Right atrium auricular region (tissue), 2 donors: ENCODE results near the gene ATPAF1. TPM values are rescaled to one million over a fixed set of nuclear protein-coding genes. Genes with fewer than 3 reads are reported as not detected.
"Not testable (repeated sequence)": the region's sequence is repeated elsewhere in the genome, so short reads cannot be mapped to it uniquely, and the experiment has no call there.

Source experiments
- DNase-seq: peaks from one replicate; pipeline ENCODE4 v3.0.0-alpha.2; 2019; ENCODE audit warnings: low spot score
- H3K27ac ChIP-seq, 2 donors: fragments of 200-600 bp; sonication (generic); 1 replicate in 1 of 2; 2 replicates in 1 of 2; pipeline ENCODE4 v1.5.1; 2016 to 2019
- H3K27me3 ChIP-seq, 2 donors: fragments of 200-600 bp; sonication (generic); one replicate each; pipeline versions ENCODE4 v1.5.1 to v1.6.0; 2017 to 2019
- H3K36me3 ChIP-seq: fragments of 200-600 bp; sonication (generic); one replicate; pipeline ENCODE4 v1.5.1; 2016
- H3K4me1 ChIP-seq, 2 donors: fragments of 200-600 bp; sonication (generic); one replicate each; pipeline versions ENCODE4 v1.5.1 to v1.6.0; 2017 to 2019
- H3K4me3 ChIP-seq, 2 donors: fragments of 200-600 bp; sonication (generic); 1 replicate in 1 of 2; 2 replicates in 1 of 2; pipeline ENCODE4 v1.5.1; 2017 to 2019; ENCODE audit warnings: mild to moderate bottlenecking in 1 of 2, moderate library complexity in 1 of 2
- H3K9me3 ChIP-seq, 2 donors: fragments of 200-600 bp; sonication (generic); one replicate each; pipeline ENCODE4 v1.5.1; 2019
- total RNA-seq, 2 donors: library from RNA; depleted of rRNA; stranded (reverse); fragments of >200 nt; gene quantifications; one replicate each; pipeline ENCODE4 v1.1.0, GENCODE V29; 2016
- TF ChIP-seq, protein P1 (sequence below), 2 donors: fragments of 200-600 bp; sonication (generic); IDR thresholded peaks; one replicate each; pipeline ENCODE4 v1.5.1; 2019; ENCODE audit warnings: antibody characterized with exemption in 2 of 2

ATPAF1 gene
- total RNA-seq, 2 donors from 2014 or later, result 113 to 201 TPM

DNA sequence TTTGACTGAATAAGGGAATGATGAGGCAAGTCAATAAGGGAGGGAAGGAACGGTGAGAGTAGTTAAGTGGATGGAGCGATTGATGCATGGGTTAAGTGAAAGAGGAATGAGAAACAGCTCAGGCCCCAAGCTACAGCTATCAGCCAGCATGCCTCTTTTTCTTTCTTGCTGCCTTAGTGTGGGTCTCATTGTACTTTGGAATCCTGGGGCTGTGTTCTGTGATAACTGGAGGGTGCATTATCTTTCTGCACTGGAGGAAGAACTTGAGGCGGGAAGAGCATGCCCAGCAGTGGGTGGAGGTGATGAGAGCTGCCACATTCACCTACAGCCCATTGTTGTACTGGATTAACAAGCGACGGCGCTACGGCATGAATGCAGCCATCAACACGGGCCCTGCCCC, 4.5 kb upstream of the ATPAF1 start:
- DNase-seq, result no peak
- TF ChIP-seq, protein P1, sequence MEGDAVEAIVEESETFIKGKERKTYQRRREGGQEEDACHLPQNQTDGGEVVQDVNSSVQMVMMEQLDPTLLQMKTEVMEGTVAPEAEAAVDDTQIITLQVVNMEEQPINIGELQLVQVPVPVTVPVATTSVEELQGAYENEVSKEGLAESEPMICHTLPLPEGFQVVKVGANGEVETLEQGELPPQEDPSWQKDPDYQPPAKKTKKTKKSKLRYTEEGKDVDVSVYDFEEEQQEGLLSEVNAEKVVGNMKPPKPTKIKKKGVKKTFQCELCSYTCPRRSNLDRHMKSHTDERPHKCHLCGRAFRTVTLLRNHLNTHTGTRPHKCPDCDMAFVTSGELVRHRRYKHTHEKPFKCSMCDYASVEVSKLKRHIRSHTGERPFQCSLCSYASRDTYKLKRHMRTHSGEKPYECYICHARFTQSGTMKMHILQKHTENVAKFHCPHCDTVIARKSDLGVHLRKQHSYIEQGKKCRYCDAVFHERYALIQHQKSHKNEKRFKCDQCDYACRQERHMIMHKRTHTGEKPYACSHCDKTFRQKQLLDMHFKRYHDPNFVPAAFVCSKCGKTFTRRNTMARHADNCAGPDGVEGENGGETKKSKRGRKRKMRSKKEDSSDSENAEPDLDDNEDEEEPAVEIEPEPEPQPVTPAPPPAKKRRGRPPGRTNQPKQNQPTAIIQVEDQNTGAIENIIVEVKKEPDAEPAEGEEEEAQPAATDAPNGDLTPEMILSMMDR (IDR thresholded peaks at IDR 0.05), result no peak
- no peaks in the 10 kb centered on the region for H3K27me3 ChIP-seq

DNA sequence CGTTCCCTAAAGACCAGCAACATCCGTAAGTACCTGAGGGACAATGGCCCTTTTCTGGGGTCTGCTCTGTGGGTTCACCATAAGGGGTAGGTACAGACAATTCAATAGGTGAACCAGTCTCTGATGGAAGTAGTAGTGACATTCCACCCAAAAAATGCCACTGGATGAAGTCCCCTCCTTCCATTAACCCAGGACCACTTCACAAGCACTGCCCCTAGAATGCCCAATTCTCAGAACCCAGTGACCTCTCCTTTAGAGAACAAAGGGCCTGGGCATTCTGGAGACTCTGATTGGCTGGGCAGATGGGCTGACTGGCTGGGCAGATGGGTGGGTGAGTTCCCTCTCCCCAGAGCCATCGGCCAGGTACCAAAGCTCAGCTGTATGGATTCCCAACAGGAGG, 3.4 kb upstream of the ATPAF1 start, which contains the start of gene TEX38:
TSS of gene TEX38 (plus strand) at position 301 of the 400 bp plus-strand sequence. CDS start at position 382, 81 bp downstream.
- Histone ChIP-seq H3K36me3 (peaks cover 7% of the 10 kb centered on the region), H3K27me3 (no peaks in the 10 kb centered on the region), H3K9me3 (no peaks in the 10 kb centered on the region), H3K27ac (no peak within 1 kb of the TSS), H3K4me3 (no peak within 1 kb of the TSS), H3K4me1 (peaks cover 0 to 11% of the 10 kb centered on the region in 2 donors)
- TF ChIP-seq, protein P1 (IDR thresholded peaks at IDR 0.05), result no peak
- DNase-seq, result no peak

More for the DNA sequence above, 4.5 kb upstream of the ATPAF1 start:
- no peak overlapping the region for H3K4me3 ChIP-seq
- no peaks in the 10 kb centered on the region for H3K4me1 ChIP-seq
- no peaks in the 10 kb centered on the region for H3K9me3 ChIP-seq
- H3K36me3 ChIP-seq, result peaks cover 8% of the 10 kb centered on the region
- no peak overlapping the region for H3K27ac ChIP-seq

- no peak for DNase-seq
- no peaks in the 10 kb centered on the region for H3K9me3 ChIP-seq
- H3K27me3 ChIP-seq, result no peaks in the 10 kb centered on the region
- TF ChIP-seq, protein P1 (IDR thresholded peaks at IDR 0.05), result no peak
- H3K27ac ChIP-seq, result no peak overlapping the region
- peaks cover 0 to 17% of the 10 kb centered on the region in 2 donors for H3K4me1 ChIP-seq
- H3K36me3 ChIP-seq, result peaks cover 4% of the 10 kb centered on the region
- H3K4me3 ChIP-seq, result no peak overlapping the region
These were observed 2.0 kb upstream of the ATPAF1 start for GRCh38 chr1:46670134-46670533.

DNA sequence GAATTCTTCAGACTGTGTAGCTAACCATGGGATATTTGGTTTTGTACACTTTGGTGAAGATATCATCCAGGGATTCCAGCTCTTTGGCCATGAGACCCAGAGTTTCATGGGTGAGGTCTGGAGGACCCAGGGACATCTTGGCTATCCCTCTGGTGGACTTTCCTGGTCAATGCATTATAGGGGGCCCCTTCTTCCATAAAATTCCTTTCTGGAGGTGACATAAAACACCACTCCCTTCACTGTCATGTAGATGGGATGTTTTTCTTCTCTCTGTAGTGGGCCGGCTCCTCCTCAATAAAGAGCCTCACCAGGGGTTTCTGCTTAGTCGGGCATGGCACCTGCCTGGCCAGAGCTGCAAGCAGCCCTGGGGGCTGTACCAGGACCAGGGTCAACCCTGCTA, 2.2 kb downstream of the ATPAF1 start:
- TF ChIP-seq, protein P1 (IDR thresholded peaks at IDR 0.05), result no peak
- no peak for DNase-seq
- Histone ChIP-seq H3K27me3 (no peaks in the 10 kb centered on the region), H3K4me1 (peaks cover 0 to 17% of the 10 kb centered on the region in 2 donors), H3K27ac (no peak overlapping the region), H3K36me3 (peaks cover 17% of the 10 kb centered on the region), H3K9me3 (no peaks in the 10 kb centered on the region), H3K4me3 (no peak overlapping the region)

- H3K27ac ChIP-seq, H3K9me3 ChIP-seq, H3K4me3 ChIP-seq, DNase-seq, H3K27me3 ChIP-seq: not testable (repeated sequence)
- Histone ChIP-seq H3K4me1 (peaks cover 0 to 17% of the 10 kb centered on the region in 2 donors), H3K36me3 (peaks cover 22% of the 10 kb centered on the region)
These were observed 5.2 kb downstream of the ATPAF1 start for GRCh38 chr1:46662919-46663318.

DNA sequence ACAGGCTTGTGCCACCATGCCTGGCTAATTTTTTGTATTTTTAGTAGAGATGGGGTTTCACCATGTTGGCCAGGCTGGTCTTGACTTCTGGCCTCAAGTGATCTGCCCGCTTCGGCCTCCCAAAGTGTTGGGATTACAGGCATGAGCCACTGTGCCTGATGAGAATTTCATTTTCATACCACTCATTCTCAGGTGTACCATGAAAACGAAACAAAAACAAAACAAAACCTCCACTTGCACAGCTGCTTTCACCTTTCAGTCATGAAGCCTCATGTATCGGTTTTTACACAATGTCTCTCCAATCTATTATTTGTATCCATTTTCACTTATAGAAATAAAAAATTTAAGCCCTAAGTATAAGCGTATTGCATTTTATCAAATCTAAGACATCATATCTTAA, 8.0 kb downstream of the ATPAF1 start:
- Histone ChIP-seq H3K4me1 (peaks cover 0 to 11% of the 10 kb centered on the region in 2 donors), H3K36me3 (peaks cover 30% of the 10 kb centered on the region)
- not testable (repeated sequence) for H3K27me3 ChIP-seq, DNase-seq, H3K4me3 ChIP-seq, H3K9me3 ChIP-seq, H3K27ac ChIP-seq

DNA sequence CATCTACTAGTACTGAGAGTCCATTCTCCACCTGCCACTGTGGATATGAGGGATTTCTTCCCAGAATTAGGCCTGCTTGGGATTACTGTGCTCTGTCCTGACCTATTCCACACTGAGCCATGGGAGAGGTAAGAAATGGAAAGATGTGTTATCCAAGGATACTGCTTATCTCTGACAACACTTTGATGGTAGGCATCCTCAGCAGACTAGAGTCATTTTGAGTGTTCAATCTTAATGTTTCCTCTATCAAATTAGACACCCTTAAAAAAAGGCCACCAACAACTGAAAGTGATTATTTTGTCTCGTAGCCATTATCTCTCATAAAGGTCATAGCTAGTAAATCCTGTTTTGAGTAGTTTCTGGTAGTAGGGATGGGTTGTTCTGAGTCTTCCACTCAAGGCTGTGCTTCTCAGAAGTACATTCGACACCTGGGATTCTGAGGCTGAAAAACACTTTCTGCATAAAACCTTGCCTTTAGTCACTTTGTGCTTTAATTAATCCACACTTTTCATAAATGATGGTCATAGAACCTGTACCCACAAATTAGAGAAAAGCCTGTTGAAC, 8.8 kb downstream of the ATPAF1 start:
- TF ChIP-seq, protein P1 (IDR thresholded peaks at IDR 0.05), result no peak
- Histone ChIP-seq H3K4me3 (no peak overlapping the region), H3K27ac (no peak overlapping the region), H3K4me1 (peaks cover 0 to 11% of the 10 kb centered on the region in 2 donors), H3K36me3 (peaks cover 29% of the 10 kb centered on the region), H3K27me3 (no peaks in the 10 kb centered on the region), H3K9me3 (peaks cover 0 to 4% of the 10 kb centered on the region in 2 donors)
- no peak for DNase-seq
